Pulmonary artery endothelial cell (primary cell): Measurements from ENCODE around the gene EIF3L. TPM values are rescaled to one million over a fixed set of nuclear protein-coding genes. Genes with fewer than 3 reads are reported as not detected.

Source experiments
- DNase-seq: peaks from one replicate; pipeline ENCODE4 v3.0.0-alpha.2; 2011; ENCODE audit warnings: low read depth, low spot score
- total RNA-seq: library from RNA; depleted of rRNA; stranded (reverse); fragments of >200 nt; gene quantifications from 2 replicates; pipeline ENCODE4 v1.2.3, GENCODE V29; 2014

EIF3L gene
- total RNA-seq, 1 donor from 2014 or later, result 436 TPM

- no peak for DNase-seq
Observed at GRCh38 chr22:37850801-37851200, 1.6 kb downstream of the EIF3L start.

DNA sequence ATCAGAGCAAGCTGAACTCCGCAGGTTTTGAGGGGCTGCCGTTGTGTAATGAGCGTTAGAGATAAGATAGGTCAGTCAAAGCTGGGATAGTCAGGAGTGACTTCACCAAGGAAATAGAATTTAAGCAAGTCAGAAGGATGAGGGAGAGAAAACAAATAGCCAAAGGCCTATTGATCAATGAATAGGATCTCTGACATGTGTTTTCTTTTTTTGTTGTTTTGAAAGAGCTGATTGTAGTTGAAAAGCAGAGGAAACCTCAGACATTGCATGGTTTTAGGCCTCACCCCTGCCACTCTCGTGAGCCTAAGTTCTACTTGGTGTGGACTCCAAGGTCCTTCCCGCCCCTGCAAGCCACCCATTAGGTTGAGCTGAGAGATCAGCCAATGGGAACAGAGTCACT, 3.2 kb downstream of the EIF3L start:
- DNase-seq, result no peak

DNA sequence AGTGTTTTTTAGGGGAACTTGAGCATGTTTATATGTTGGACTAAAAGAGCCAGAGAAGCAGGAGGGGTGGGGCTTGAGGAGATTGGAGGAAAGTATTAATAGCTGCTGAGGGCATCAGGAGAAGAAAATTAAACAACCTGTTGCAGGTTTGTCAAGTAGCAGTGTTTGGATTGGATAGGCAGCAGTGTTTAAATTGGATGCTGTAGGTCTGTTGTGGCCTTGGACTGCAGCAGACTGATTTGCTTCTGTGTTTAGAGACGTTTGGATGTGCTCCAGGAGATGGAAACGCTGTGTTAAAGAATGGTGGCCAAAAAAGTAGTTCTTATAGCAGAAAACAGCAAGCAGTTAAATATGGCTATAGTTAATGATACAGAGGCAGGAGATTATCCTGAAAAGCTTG, 5.7 kb downstream of the EIF3L start:
- no peak for DNase-seq

DNA sequence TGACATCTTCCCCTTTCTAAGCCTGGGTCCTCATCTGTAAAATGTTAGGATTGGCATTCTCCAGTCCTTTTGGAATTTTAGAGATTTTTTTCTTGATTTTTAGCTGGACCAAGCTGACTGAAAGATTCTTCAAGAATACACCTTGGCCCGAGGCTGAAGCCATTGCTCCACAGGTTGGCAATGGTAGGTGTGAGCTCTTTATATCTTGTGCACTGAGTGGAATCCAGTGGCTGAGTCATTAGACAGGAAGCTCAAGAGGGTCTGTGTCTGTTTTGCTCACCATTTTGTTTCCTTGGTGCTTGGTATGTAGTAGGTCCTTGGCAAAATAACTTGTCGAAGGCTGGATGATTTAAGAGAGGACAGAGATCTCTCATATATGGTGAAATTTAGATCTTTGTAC, 6.2 kb downstream of the EIF3L start:
- no peak for DNase-seq

DNA sequence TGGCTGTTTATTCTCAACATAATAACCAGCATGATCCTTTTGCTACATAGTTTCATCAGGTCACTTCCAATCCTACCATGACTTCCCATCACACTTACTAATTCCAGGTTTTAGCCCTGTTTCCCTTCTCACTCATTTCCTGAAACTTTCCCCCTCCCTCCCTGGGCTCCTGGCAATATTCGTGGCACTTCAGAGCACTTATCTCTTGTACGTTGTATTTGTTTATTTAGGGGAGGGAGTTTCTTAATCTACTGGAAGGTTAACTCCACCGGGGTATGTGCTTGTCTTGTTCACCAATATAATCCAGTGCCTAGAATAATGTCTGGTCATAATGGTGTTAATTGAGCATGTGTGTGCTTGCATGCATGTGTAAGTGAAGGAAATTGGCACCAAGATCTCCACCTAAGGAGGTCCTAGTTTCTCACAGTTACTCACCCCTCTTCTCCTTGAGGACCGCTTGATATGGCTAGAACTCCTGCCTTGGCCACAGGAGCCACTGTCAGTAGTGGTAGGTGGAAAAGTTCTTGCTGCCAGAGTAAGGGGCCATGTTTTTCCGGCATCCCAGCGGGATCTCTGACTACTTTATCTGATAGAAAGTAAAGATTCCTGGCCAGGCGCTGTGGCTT, 11.7 kb downstream of the EIF3L start:
- DNase-seq, result no peak

- no peak for DNase-seq
Observed at GRCh38 chr22:37862570-37863325, 13.5 kb downstream of the EIF3L start.

DNA sequence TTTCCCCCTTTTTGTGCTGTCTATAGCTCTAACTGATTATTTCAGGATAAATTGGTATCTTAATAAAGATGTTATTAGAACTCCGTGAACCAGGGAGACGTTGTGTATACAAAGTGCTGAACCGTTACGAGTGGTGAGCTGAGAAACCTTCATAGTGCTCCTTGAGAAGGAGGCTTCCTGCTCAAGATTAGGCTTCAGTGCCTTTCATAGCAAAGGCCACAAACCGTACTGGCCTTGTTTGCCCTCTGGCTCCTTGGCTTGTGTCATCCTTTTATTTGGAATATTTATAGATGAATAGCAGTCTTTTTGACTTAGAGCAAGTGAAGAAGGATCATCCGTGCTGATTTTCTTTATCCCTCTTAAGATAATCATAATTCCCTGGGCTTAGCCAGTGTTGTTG, 16.3 kb downstream of the EIF3L start:
- DNase-seq, result no peak

DNA sequence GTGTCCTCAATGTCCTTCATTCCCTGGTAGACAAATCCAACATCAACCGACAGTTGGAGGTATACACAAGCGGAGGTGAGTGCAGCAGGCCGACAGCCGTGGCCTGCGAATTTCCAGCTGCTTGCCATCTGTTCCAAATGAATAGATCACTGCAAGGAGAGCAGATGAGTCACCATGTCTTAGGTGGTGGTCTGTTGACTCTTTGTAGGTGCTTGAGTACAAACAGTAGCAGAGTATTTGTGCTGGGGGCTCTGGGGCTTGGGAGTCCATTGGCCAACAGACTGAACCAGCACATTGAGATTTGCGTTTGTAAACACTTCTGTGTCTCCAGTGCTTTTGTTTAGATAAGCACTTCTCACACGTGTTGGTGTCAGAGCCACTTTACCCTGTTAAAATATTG, 21.1 kb downstream of the EIF3L start:
- no peak for DNase-seq

DNA sequence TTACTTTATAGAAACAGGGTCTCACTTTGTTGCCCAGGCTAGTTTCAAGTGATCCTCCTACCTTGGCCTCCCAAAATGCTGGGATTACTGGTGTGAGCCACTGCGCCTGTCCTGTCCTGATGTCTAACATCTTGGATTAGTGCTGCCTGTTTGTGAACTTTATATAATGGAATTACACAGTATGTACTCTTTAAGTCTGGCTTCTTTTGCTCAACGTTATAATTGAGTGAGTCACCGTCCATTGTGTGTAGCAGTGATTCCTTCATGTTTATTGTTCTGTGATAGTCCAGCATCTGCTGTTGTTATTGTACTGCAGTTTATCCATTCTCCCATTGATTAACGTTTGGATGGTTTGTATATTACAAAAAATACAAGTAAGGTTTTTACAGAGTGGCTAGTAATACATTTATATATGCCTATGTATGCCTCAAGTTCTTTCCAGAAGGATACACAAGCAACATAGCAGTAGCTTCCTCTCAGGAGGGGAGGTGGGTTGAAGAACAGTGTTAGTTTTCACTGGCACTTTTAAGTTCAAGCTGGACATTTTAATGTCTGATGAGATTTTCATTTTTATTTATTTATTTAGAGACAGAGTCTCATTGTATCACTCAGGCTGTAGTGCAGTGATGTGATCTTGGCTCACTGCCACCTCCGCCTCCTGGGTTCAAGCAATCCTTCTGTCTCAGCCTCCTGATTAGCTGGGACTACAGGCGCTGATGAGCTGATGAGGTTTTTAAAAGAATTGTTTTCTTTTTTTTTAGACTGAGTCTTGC, 31.6 kb downstream of the EIF3L start:
- peak; percentile 26 for DNase-seq

- DNase-seq, result no peak
Observed at GRCh38 chr22:37884420-37884819, 35.2 kb downstream of the EIF3L start.

- DNase-seq, result peak; percentile 30
Observed at GRCh38 chr22:37887584-37888378, 38.6 kb downstream of the EIF3L start.

DNA sequence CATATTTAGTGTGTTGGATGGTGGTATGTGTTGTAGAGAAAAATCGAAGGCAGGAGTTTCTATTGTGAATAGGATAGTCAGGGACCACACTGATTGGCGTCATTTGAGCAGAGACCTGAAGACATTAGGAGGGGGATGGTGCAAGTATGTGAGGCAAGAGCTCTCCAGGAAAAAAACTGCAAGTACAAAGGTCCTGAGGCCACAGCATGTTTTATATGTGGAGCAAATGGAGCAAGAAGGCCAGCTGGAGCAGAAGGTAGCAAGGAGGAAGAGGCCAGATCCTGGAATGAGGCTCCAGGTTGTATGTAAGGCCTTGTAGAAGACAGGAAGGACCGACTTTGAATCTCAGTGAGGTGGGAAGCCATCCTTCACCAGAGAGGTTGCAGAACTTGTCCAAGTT, 42.7 kb downstream of the EIF3L start:
- no peak for DNase-seq

DNA sequence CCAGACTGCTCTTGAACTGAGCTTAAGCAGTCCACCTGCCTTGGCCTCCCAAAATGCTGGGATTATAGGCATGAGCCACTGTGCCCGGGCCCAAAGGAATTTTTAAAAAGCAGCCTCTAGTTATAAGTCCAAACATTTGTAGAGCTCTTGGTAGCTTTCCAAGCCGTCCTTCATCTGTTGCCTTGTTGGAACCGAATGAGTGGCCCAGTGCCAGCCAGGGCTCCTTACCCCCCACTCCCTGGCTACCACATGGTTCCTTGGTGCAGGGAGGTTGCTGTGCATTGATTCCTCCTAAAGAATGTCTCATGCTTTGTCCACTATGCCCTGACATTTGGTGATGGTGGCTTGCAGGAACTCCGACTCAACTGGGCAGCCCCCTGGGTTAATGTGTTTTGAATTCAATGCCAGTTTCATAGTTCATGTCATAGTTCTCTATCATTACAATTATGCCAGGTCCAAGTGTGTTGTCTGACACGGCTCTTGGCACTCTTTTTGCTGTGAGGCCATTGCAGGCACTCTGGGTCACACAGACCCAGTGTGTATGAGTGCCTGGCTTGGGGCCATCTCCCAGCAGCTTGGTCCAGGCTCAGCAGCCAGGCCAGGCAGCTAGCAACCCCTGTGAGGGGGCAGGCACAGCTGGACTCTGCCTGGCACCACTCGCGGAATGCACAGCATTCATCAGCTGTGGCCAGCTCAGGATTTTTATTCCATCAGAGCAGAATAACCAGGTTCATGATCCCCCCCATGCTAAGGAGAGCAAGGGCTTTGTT, 43.5 kb downstream of the EIF3L start:
- DNase-seq, result no peak

DNA sequence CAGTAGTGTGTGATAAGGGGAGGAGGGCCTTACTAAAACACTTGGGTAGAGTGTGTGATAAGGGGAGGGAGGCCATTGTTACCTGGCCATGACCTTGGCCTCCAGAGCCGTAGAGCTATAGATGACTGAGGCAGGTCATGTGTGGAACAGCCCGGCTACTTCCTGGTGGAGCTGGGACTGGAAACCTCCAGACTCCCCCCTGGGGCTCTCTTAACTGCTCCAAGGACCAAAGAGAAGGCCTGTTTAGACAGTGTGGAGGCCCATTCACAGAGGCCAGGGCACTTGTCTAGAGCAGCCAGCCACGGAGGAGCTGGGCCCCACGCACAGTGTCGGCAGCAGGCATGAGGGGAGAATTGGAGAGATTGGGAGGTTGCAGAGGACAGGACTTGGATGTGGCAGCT, 44.4 kb downstream of the EIF3L start:
- no peak for DNase-seq

- DNase-seq, result no peak
Observed at GRCh38 chr22:37894939-37895670, 45.9 kb downstream of the EIF3L start.

- no peak for DNase-seq
Observed at GRCh38 chr22:37896181-37896592, 47.0 kb downstream of the EIF3L start.

- no peak for DNase-seq
Observed at GRCh38 chr22:37896939-37897338, 47.7 kb downstream of the EIF3L start.

DNA sequence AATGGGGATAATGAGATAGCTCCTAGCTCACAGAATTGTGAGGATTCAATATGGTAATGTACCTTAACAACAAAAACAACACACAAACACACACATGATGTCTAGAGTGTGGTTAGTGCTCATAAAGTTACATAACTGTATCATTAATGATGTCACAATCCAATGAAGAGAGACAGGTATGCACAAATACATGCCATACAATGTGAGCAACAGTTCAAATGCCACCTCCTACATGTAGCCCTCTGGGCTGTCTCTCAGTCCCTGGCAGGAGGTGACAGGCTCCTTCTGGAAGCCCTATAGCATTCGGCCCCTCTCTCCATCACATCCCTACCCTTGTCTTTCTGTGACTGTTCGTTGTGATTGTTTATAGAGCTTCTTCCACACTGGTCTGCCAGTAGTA, 48.6 kb downstream of the EIF3L start:
- no peak for DNase-seq

DNA sequence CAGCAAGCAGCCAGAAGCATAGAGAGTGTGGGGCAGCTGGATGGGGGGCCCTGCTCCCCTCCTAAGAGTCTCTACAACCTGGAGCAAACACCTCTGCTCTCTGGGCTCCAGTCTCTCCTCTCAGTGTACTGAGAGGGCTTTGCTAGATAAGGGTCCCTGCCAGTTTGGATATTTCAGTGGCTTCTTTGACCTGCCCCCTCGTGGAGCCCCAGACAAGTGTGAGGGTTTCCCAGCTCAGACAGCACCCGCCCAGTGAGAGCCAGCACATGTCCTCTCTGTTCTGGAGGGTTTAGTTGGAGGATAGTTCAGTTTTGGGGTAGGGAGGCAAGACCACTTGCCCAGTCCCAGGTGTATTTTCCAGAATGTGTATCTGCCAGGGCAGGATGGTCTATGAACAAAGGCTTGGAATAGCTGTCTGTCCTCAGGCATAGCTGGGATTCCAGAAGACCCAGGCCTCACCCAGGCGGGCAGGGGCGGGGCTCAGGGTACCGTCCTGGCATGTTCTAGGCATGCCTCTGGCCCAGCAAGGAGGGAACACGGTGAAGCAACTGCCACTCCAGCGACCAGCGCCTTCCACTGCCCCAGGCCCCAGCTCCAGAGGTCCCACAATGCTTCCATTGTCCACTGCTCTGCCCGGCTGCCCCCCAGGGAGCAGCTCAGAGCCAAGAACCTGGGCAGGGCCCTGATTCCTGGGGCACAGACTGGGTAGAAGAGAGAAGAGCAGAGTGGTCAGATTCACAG, 49.4 kb downstream of the EIF3L start:
- DNase-seq, result no peak
